H54 (cell line): ENCODE results near the gene EID2B.

Experiments
- DNase-seq: peaks from one replicate; pipeline ENCODE4 v3.0.0; 2011; ENCODE audit warnings: low spot score, mixed read lengths; ENCODE audit not compliant: insufficient read length
- FAIRE-seq: peaks from 3 replicates; lab custom pipeline; 2011; peaks lifted over from hg19 to GRCh38; lab: Jason Lieb, UNC
- POLR2A ChIP-seq: IDR thresholded peaks from 2 replicates; pipeline ENCODE4 v1.6.1; 2011; ENCODE audit warnings: low read depth, mild to moderate bottlenecking, low read length

The EID2B gene, protein sequence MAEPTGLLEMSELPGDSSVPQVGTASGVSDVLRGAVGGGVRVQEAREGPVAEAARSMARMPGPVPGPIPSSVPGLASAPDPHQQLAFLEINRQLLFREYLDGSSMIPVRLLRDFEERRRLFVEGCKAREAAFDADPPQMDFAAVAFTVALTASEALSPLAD

GRCh38 chr19:39532233-39533002 is at the start of gene EID2B:
EID2B (minus strand) TSS chr19:39532852; CDS start chr19:39532802, 50 bp downstream.
- peak; percentile 77 for FAIRE-seq
- peak; percentile 92 for TF ChIP-seq POLR2A
- DNase-seq = peak; percentile 97

DNA sequence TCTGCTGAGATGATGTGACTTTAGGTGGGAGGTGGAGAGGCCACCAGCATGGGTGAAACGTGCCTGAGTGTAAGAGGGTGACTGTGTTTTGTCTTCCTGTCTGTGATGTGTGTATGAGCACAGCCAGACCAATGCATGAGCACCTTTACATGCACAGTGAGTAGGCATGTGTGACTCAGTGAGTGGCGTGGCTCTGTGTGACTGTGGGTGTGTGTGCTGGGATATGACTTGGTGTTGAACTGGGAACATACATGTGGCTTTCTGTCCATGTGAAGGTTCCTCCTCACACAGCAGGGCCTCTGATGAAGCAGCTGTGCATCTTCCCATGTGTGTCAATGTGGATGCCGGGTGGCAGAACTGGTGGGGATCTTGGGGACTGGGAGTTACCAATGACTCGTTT is 49.8 kb upstream of the EID2B start:
- no peak for FAIRE-seq
- no peak for TF ChIP-seq POLR2A

DNA sequence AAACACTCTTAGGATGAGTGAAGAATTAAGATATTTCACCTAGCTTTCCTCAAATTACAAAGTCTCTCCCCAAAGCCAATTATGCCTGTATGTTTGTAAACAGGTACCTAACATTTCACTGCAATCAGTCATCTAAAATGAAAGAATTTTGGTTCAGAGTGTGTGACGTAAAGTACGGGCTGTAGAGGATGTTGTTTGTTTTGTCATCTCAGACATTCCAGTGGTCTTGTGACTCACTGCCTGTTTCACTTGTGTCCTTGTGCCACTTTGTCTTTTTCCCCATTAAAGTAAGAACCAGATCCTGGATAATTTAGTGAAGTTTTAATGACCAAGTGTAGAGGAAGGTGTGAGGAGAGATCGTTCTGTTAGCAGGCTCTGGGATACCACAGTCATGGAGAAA is 36.0 kb upstream of the EID2B start:
- no peak for TF ChIP-seq POLR2A
- DNase-seq (peak; percentile 19), FAIRE-seq (peak; percentile 38)

More for the DNA sequence above, 49.8 kb upstream of the EID2B start:
- no peak for DNase-seq

DNA sequence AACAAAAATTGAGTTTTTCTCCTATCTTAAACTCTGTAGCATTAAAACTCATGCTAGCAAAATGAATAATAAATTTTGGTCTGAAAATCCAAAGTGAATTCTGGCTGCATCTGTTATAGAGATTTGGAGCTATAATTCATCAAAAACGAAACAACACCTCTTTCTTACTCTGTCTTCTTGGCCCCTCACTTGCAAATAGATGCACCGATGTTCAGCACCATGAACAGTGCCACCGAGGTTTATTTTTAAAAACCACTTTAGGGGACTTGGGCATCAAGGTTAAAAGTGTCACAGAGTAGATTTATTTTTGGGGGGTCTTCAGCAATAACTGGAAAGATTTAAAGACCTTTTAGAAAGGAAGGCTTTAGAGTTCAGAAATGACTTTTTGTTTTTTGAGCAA is 33.4 kb upstream of the EID2B start:
- FAIRE-seq = no peak
- no peak for DNase-seq
- TF ChIP-seq POLR2A = no peak

- DNase-seq = peak; percentile 46
- TF ChIP-seq POLR2A = no peak
- FAIRE-seq = peak; percentile 93
Measured at GRCh38 chr19:39563408-39563807, 30.8 kb upstream of the EID2B start.

DNA sequence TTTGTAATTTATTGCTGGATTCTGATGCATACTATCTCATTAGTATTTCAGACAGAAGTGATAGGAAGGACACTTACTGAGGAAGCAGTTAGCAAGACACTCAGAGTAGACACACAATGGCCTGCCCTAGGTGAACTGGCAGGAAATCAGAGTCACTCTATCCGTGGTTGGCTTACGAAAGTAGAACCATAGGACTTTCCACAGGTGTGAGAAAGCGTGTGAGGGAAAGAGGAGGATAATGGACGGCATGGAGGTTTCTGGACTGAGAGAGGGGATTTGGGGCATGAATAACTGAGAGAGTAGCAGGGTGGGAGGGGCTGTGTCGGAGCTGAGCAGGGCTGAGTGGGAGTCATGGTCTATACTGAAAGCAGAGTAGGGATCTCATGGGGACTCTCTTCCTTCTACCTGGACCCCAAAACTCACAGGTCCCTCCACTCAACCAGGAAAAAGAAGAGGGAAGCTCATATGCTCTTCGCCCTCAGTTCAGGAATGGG is 26.0 kb upstream of the EID2B start:
- DNase-seq = no peak

DNA sequence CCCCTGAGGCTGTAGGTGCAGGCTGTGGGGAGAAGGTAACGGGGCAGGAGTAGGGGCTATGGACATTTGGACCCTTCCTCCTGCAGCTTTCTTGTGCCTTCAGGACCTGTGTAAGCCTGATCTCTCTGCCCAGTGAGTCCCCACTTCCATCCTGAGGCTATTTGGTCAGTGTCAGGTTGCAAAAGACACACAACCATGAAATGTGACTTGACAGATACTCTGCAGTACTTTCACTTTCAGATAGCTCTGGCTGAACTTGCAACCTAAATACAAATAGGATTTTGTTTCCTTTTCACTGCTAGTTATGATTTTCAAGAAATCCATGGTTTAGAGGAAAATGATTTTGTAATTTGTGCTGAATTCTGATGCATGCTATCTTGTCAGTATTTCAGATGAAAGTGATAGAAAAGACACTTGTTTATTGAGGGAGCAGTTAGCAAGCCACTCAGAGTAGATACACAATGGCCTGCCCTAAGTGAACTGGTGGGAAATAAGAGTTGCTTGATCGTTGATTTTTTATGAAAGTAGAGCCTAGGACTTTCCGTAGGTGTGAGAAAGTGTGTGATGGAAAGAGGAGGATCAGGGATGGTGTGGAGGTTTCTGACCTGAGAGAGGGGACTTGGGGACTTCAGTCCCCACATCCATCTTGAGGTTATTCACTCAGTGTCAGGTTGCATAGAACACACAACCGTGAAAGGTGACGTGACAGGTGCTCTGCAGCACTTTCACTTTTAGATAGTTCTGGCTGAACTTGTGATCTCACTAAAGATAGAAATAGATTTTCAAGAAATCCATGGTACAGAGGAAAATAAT is 25.4 kb upstream of the EID2B start:
- no peak for DNase-seq
- peak; percentile 77 for FAIRE-seq
- TF ChIP-seq POLR2A = no peak

More for the DNA sequence above, 26.0 kb upstream of the EID2B start:
- no peak for FAIRE-seq
- TF ChIP-seq POLR2A = no peak

GRCh38 chr19:39555883-39556282 is 23.2 kb upstream of the EID2B start:
- TF ChIP-seq POLR2A = no peak
- DNase-seq = no peak
- no peak for FAIRE-seq

- TF ChIP-seq POLR2A = no peak
- DNase-seq (no peak), FAIRE-seq (no peak)
Measured at GRCh38 chr19:39554701-39555311, 22.2 kb upstream of the EID2B start.

DNA sequence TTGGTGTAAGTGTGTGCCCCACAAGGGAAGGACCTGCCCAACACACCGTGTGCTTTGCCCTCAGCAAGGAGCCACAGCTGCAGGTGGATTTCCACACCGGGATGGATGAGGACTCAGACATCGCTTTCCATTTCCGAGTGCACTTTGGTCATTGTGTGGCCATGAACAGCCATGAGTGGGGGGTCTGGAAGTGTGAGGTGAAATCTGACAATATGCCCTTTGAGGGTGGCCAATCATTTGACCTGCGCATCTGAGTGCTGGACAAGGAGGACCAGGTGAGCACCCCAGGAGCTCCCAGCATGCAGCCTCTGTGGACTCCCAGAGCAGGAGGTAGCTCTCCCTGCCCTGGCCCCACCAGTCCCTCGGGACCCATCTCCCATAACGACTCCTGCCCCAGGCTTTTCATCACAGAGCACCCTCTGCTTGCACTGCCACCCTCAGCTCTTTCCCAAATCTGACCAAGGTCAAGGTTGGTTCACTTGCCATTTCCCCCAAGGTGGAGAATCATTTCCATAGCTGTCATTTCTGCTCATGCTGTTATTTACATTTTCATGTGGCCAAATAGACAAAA is 20.5 kb upstream of the EID2B start:
- TF ChIP-seq POLR2A = no peak
- FAIRE-seq = no peak
- DNase-seq = no peak

DNA sequence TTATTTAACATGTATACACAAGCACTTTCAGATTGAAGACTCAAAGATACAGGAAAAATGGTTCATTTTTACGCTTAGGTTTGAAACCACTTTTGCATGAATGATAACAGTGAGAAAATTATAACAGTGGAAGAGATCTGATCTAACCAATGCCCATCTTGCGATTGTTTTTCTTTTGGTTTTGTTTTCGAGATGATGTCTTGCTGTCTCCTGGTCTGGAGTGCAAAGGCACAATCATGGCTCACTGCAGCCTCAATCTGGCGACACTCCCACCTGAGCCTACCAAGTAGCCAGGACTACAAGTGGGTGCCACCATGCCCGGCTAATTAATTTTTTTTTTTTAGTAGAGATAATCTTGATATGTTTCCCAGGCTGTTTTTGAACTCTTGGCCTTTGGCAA is 17.5 kb upstream of the EID2B start:
- no peak for TF ChIP-seq POLR2A
- no peak for FAIRE-seq
- DNase-seq = no peak

DNA sequence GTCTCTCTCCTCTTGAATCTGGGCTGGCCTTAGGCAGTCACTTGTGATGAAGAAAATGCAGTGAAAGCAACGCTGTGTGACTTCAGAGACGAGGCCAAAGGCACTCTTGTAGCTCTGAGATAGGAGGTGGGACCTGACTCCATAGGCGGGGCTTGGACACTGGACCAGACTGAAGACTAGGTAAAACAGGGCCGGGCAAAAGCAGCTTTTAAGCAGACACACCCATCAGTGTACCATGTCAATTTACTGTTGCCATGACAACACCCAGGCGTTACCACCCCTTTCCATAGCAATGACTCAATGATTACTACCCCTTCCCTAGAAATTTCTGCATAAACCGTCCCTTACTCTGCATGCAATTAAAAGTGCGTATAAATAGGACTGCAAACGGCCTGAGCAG is 13.9 kb upstream of the EID2B start:
- no peak for TF ChIP-seq POLR2A
- DNase-seq (no peak), FAIRE-seq (no peak)

DNA sequence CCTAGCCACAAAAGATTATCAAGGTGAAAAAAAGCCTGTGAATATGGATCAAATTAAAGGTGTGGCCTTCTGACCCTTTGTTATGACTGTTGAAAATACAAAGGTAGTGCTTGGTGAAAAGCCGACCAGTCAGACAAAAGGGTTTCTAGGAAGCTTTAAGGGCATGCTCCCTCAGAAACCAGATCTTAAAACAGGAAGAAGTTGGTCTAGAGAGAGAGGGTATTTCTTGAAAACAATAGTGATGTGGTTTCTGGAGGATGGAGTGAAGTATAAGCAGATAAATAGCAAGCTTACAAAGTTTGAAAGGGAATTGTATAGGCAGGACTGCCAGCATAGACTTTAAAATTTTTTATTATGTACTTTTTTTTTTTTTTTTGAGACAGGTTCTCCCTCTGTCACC is 12.3 kb upstream of the EID2B start:
- DNase-seq (no peak), FAIRE-seq (no peak)
- TF ChIP-seq POLR2A = no peak
